Keratinocyte (primary cell): ENCODE results near the gene FLT3. TPM values are rescaled to one million over a fixed set of nuclear protein-coding genes. Genes with fewer than 3 reads are reported as not detected.

ENCODE experiments used
- DNase-seq: peaks from one replicate; pipeline ENCODE4 v3.0.0-alpha.2; 2011; ENCODE audit warnings: low read depth, missing footprints, low spot score
- FAIRE-seq: peaks from 2 replicates; lab custom pipeline; 2011; peaks lifted over from hg19 to GRCh38; lab: Jason Lieb, UNC
- H2AFZ ChIP-seq: 2 replicates; pipeline ENCODE4 v1.6.0; 2012; ENCODE audit warnings: low read length, control low read depth, inconsistent platforms; ENCODE audit not compliant: control insufficient read depth
- H3K27ac ChIP-seq: 2 replicates; pipeline ENCODE4 v1.5.1; 2011; ENCODE audit warnings: low read length; ENCODE audit not compliant: control insufficient read depth, insufficient read depth
- H3K27me3 ChIP-seq: 3 replicates; pipeline ENCODE4 v1.6.0; 2011; ENCODE audit warnings: low read length; ENCODE audit not compliant: control insufficient read depth, insufficient read depth; ENCODE audit errors: extremely low read depth
- H3K36me3 ChIP-seq, 2 experiments: 2 replicates in 1 of 2; 3 replicates in 1 of 2; pipeline ENCODE4 v1.5.1; 2011; ENCODE audit warnings: low read length in 2 of 2, mild to moderate bottlenecking in 1 of 2; ENCODE audit not compliant: control insufficient read depth in 2 of 2, insufficient read depth in 2 of 2; ENCODE audit errors: extremely low read depth in 1 of 2
- H3K4me1 ChIP-seq: 3 replicates; pipeline ENCODE4 v1.5.1; 2011; ENCODE audit warnings: low read length; ENCODE audit not compliant: control insufficient read depth, insufficient read depth; ENCODE audit errors: extremely low read depth
- H3K4me2 ChIP-seq: 3 replicates; pipeline ENCODE4 v1.6.0; 2011; ENCODE audit warnings: low read depth, low read length; ENCODE audit not compliant: control insufficient read depth, insufficient read depth; ENCODE audit errors: extremely low read depth
- H3K4me3 ChIP-seq, 3 experiments: fragments of 200-600 bp in 1 of 3; sonication (generic) in 1 of 3; 2 replicates in 2 of 3; 3 replicates in 1 of 3; pipeline ENCODE4 v1.5.1; 2011 to 2016; ENCODE audit warnings: low read length in 3 of 3, mild to moderate bottlenecking in 3 of 3, control low read depth in 2 of 3, inconsistent platforms in 1 of 3, low read depth in 1 of 3, mixed read lengths in 1 of 3, mixed run types in 1 of 3, moderate library complexity in 1 of 3; ENCODE audit not compliant: control insufficient read depth in 2 of 3, insufficient read depth in 2 of 3; ENCODE audit errors: extremely low read depth in 1 of 3
- H3K79me2 ChIP-seq: 2 replicates; pipeline ENCODE4 v1.6.0; 2012; ENCODE audit warnings: low read length; ENCODE audit not compliant: control insufficient read depth, insufficient read depth
- H3K9ac ChIP-seq: 3 replicates; pipeline ENCODE4 v1.6.0; 2011; ENCODE audit warnings: low read length; ENCODE audit not compliant: control insufficient read depth, insufficient read depth; ENCODE audit errors: extremely low read depth
- H3K9me1 ChIP-seq: 3 replicates; pipeline ENCODE4 v1.6.0; 2011; ENCODE audit warnings: low read length; ENCODE audit not compliant: control insufficient read depth, insufficient read depth; ENCODE audit errors: extremely low read depth
- H3K9me3 ChIP-seq: 2 replicates; pipeline ENCODE4 v1.5.1; 2012; ENCODE audit warnings: low read depth, low read length; ENCODE audit not compliant: control insufficient read depth
- H4K20me1 ChIP-seq: 3 replicates; pipeline ENCODE4 v1.6.0; 2011; ENCODE audit warnings: low read length; ENCODE audit not compliant: control insufficient read depth, insufficient read depth; ENCODE audit errors: extremely low read depth
- CTCF ChIP-seq, 3 experiments: IDR thresholded peaks in 1 of 3; conservative IDR thresholded peaks in 1 of 3; optimal IDR thresholded peaks in 1 of 3; 2 replicates in 2 of 3; 3 replicates in 1 of 3; pipeline versions ENCODE3 to v1.5.1; 2011; ENCODE audit warnings: low read length in 3 of 3, mild to moderate bottlenecking in 3 of 3, moderate library complexity in 2 of 3, control low read depth in 1 of 3, inconsistent platforms in 1 of 3; ENCODE audit not compliant: insufficient read depth in 2 of 3; ENCODE audit errors: extremely low read depth in 1 of 3
- EZH2 ChIP-seq: IDR thresholded peaks from one replicate; pipeline ENCODE4 v1.6.1; 2012; ENCODE audit warnings: inconsistent platforms, mild to moderate bottlenecking, low read length, moderate library complexity
- dilution Hi-C: fragments of 300-500 bp; cut with MboI; formaldehyde crosslinking; loops from one replicate; pipeline ENCODE4 v1.7.0; 2020; ENCODE audit warnings: low sequenced_read_pairs; ENCODE audit not compliant: extremely low pct_ligation_motif_present
- polyA plus RNA-seq, 5 experiments: library from polyadenylated mRNA; depleted of rRNA in 3 of 5; stranded (reverse) in 3 of 5; stranded (forward) in 1 of 5; unstranded in 1 of 5; fragments of >200 nt; gene quantifications; 1 replicate in 1 of 5; 2 replicates in 3 of 5; 3 replicates in 1 of 5; pipeline versions ENCODE4 v1.2.1 to v1.2.3, GENCODE V29; 2011 to 2012; ENCODE audit warnings: missing spikeins in 2 of 5, low read depth in 1 of 5, low replicate concordance in 1 of 5

The FLT3 gene
- polyA plus RNA-seq, 1 donor (not counting 4 experiments of a cell fraction or from before 2014, with no cell fraction given), result not detected

DNA sequence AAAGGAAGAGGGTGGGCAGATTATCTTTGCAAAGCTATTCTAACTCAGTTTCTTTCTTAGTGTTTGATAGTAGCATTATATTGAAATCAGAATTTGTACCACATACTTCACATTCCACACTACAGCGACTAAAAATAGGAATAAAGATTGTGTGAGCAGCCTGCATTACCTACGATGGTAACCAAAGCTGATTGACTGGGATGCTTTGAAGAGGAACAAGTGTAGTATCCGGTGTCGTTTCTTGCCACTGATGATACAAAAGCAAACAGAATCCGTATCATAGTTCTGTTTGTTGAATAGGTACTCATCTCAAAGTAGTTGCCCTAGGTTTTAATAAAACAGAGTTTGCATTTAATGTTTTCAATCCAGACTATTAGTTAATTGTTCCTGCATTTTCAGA is 51.2 kb downstream of the FLT3 start:
- Histone ChIP-seq H3K27me3 (peaks cover 4% of the 10 kb centered on the region), H3K36me3 (no peaks in the 10 kb centered on the region), H4K20me1 (no peaks in the 10 kb centered on the region), H3K9ac (no peak overlapping the region), H3K9me1 (no peaks in the 10 kb centered on the region), H3K9me3 (no peaks in the 10 kb centered on the region), H2AFZ (no peak overlapping the region), H3K79me2 (no peaks in the 10 kb centered on the region), H3K4me3 (no peak overlapping the region), H3K27ac (no peak overlapping the region), H3K4me2 (no peak overlapping the region), H3K4me1 (no peaks in the 10 kb centered on the region)
- dilution Hi-C loops, result no loop called here
- DNase-seq (no peak), FAIRE-seq (no peak)
- TF ChIP-seq EZH2, result no peak
- no peak for TF ChIP-seq CTCF (optimal IDR thresholded peaks at IDR 0.05 in 1 of 3, IDR thresholded peaks at IDR 0.05 in 1 of 3, conservative IDR thresholded peaks at IDR 0.05 in 1 of 3; ENCODE audit: extremely low read depth in 1 of 3, insufficient read depth in 2 of 3, low read length in 3 of 3)

GRCh38 chr13:28048768-28049167 is 51.6 kb downstream of the FLT3 start:
- H3K9me3 ChIP-seq, result no peaks in the 10 kb centered on the region
- no peak overlapping the region for H3K4me2 ChIP-seq
- no peaks in the 10 kb centered on the region for H4K20me1 ChIP-seq
- H3K9me1 ChIP-seq, result no peaks in the 10 kb centered on the region
- no peak for FAIRE-seq
- dilution Hi-C loops, result no loop called here
- TF ChIP-seq EZH2 (no peak), CTCF (optimal IDR thresholded peaks at IDR 0.05 in 1 of 3, IDR thresholded peaks at IDR 0.05 in 1 of 3, conservative IDR thresholded peaks at IDR 0.05 in 1 of 3; ENCODE audit: extremely low read depth in 1 of 3, insufficient read depth in 2 of 3, low read length in 3 of 3) (no peak)
- H3K36me3 ChIP-seq, result no peaks in the 10 kb centered on the region
- H2AFZ ChIP-seq, result no peak overlapping the region
- DNase-seq, result no peak
- no peaks in the 10 kb centered on the region for H3K79me2 ChIP-seq
- H3K4me1 ChIP-seq, result no peaks in the 10 kb centered on the region
- no peak overlapping the region for H3K9ac ChIP-seq
- H3K4me3 ChIP-seq, result no peak overlapping the region
- H3K27me3 ChIP-seq, result peaks cover 4% of the 10 kb centered on the region
- no peak overlapping the region for H3K27ac ChIP-seq
